Measurements from ENCODE around the gene MILR1. TPM values are rescaled to one million over a fixed set of nuclear protein-coding genes. Genes with fewer than 3 reads are reported as not detected.
"Not testable (repeated sequence)": the region's sequence is repeated elsewhere in the genome, so short reads cannot be mapped to it uniquely, and the experiment has no call there.

Gene MILR1
- total RNA-seq, 2 donors from 2014 or later = 0.80 TPM; not detected in 1

DNA sequence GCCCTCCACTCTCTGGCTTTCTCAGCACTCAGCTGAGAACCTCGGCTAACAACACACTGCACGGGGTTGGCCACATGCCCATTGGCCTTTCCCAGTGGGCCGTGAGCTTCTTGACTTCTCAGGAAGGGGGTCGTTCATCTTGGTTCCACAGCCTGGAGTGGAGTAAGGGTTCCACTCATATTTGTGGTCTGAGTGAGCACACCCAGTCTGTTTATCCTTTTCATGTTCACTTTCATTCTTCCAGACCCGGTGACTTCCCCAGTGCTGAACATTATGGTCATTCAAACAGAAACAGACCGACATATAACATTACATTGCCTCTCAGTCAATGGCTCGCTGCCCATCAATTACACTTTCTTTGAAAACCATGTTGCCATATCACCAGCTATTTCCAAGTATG, 8.2 kb downstream of the MILR1 start:
- 91 to 92% methylated on average over 7 of the region's 7 CpGs for WGBS, 2 experiments (ENCODE audit: insufficient coverage in 1 of 2, insufficient read length in 1 of 2)
- Mint-ChIP-seq H3K36me3 (ENCODE audit: low read depth) (no peaks in the 10 kb centered on the region), H3K27ac (no peak overlapping the region), H3K4me3 (no peak overlapping the region), H3K9me3 (no peaks in the 10 kb centered on the region), H3K27me3 (ENCODE audit: insufficient read depth) (no peaks in the 10 kb centered on the region), H3K4me1 (no peaks in the 10 kb centered on the region)
- Histone ChIP-seq H3K27me3 (ENCODE audit: control insufficient read depth, insufficient read depth, low read length, poor library complexity, severe bottlenecking) (no peaks in the 10 kb centered on the region), H3K27ac (ENCODE audit: low read depth, low read length) (no peak overlapping the region), H3K9me3 (ENCODE audit: control insufficient read depth, low read length) (no peaks in the 10 kb centered on the region), H3K9ac (ENCODE audit: extremely low read depth, low read length, poor library complexity, severe bottlenecking) (no peak overlapping the region), H3K4me1 (ENCODE audit: control insufficient read depth, insufficient read depth, low read length) (no peaks in the 10 kb centered on the region), H3K4me3 (ENCODE audit: low read length) (no peak overlapping the region), H3K36me3 (ENCODE audit: control insufficient read depth, insufficient read depth, low read length) (no peaks in the 10 kb centered on the region)
- TF ChIP-seq, protein P1, sequence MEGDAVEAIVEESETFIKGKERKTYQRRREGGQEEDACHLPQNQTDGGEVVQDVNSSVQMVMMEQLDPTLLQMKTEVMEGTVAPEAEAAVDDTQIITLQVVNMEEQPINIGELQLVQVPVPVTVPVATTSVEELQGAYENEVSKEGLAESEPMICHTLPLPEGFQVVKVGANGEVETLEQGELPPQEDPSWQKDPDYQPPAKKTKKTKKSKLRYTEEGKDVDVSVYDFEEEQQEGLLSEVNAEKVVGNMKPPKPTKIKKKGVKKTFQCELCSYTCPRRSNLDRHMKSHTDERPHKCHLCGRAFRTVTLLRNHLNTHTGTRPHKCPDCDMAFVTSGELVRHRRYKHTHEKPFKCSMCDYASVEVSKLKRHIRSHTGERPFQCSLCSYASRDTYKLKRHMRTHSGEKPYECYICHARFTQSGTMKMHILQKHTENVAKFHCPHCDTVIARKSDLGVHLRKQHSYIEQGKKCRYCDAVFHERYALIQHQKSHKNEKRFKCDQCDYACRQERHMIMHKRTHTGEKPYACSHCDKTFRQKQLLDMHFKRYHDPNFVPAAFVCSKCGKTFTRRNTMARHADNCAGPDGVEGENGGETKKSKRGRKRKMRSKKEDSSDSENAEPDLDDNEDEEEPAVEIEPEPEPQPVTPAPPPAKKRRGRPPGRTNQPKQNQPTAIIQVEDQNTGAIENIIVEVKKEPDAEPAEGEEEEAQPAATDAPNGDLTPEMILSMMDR (conservative IDR thresholded peaks at IDR 0.05) = no peak
- no peak for DNase-seq

DNA sequence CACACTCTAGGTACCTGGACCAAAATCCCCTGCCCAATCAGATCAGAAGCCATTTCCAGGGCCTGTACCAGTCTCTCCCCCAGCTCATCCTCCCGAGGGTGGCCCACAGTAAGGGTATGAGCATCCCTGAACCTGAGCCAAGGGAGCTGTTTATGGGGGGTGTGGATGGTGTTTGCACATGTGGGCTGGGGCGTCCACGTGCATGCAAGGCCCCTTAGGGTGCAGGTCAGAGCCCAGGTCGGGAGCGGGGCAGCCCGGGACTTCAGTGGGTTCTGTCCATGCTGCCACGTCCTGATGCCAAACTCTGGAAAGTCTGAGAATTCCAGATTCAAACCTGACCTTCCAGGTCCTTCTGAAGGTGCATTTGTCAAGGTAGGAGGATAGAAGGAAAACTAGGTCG, 9.8 kb downstream of the MILR1 start:
- H3K9me3 ChIP-seq (ENCODE audit: control insufficient read depth, low read length) = no peaks in the 10 kb centered on the region
- H3K27ac ChIP-seq (ENCODE audit: low read depth, low read length) = no peak overlapping the region
- TF ChIP-seq, protein P1 (conservative IDR thresholded peaks at IDR 0.05) = no peak
- Mint-ChIP-seq H3K4me3 (no peak overlapping the region), H3K4me1 (no peaks in the 10 kb centered on the region), H3K9me3 (no peaks in the 10 kb centered on the region), H3K27ac (no peak overlapping the region), H3K36me3 (ENCODE audit: low read depth) (no peaks in the 10 kb centered on the region), H3K27me3 (ENCODE audit: insufficient read depth) (no peaks in the 10 kb centered on the region)
- H3K4me1 ChIP-seq (ENCODE audit: control insufficient read depth, insufficient read depth, low read length) = no peaks in the 10 kb centered on the region
- no peak overlapping the region for H3K9ac ChIP-seq (ENCODE audit: extremely low read depth, low read length, poor library complexity, severe bottlenecking)
- DNase-seq = no peak
- H3K27me3 ChIP-seq (ENCODE audit: control insufficient read depth, insufficient read depth, low read length, poor library complexity, severe bottlenecking) = no peaks in the 10 kb centered on the region
- WGBS, 2 experiments (ENCODE audit: insufficient coverage in 1 of 2, insufficient read length in 1 of 2) = 84 to 93% methylated on average over 6 to 8 of the region's 8 CpGs
- no peak overlapping the region for H3K4me3 ChIP-seq (ENCODE audit: low read length)
- H3K36me3 ChIP-seq (ENCODE audit: control insufficient read depth, insufficient read depth, low read length) = no peaks in the 10 kb centered on the region

DNA sequence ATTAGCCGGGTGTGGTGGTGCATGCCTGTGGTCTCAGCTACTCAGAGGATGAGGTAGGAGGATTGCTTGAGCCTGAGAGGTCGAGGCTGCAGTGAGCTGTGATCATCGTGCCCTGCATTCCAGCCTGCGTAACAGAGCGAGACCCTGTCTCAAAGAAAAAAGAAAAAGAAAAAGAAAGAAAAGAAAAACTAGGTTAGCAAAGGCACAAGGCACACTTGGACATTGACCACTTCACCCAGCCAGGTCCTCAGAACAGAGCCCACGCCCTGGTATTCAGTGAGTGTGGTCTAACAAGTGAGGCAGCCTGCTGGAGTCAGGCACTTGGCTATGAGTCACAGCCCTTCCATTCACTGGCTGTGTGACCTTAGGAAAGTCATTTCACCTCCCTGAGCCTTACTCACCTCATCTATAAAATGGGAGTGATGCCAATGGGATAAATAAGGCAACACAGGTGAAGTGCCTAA, 10.4 kb downstream of the MILR1 start:
- no peak overlapping the region for H3K9ac ChIP-seq (ENCODE audit: extremely low read depth, low read length, poor library complexity, severe bottlenecking)
- Mint-ChIP-seq H3K36me3 (ENCODE audit: low read depth) (no peaks in the 10 kb centered on the region), H3K4me1 (no peaks in the 10 kb centered on the region), H3K27ac (no peak overlapping the region), H3K27me3 (ENCODE audit: insufficient read depth) (no peaks in the 10 kb centered on the region), H3K4me3 (no peak overlapping the region), H3K9me3 (no peaks in the 10 kb centered on the region)
- H3K27me3 ChIP-seq (ENCODE audit: control insufficient read depth, insufficient read depth, low read length, poor library complexity, severe bottlenecking) = no peaks in the 10 kb centered on the region
- TF ChIP-seq, protein P1 (conservative IDR thresholded peaks at IDR 0.05) = no peak
- H3K27ac ChIP-seq (ENCODE audit: low read depth, low read length) = no peak overlapping the region
- no peaks in the 10 kb centered on the region for H3K4me1 ChIP-seq (ENCODE audit: control insufficient read depth, insufficient read depth, low read length)
- WGBS, 2 experiments (ENCODE audit: insufficient coverage in 1 of 2, insufficient read length in 1 of 2) = 94 to 95% methylated on average over 6 of the region's 6 CpGs
- H3K36me3 ChIP-seq (ENCODE audit: control insufficient read depth, insufficient read depth, low read length) = no peaks in the 10 kb centered on the region
- H3K4me3 ChIP-seq (ENCODE audit: low read length) = no peak overlapping the region
- H3K9me3 ChIP-seq (ENCODE audit: control insufficient read depth, low read length) = no peaks in the 10 kb centered on the region
- no peak for DNase-seq

DNA sequence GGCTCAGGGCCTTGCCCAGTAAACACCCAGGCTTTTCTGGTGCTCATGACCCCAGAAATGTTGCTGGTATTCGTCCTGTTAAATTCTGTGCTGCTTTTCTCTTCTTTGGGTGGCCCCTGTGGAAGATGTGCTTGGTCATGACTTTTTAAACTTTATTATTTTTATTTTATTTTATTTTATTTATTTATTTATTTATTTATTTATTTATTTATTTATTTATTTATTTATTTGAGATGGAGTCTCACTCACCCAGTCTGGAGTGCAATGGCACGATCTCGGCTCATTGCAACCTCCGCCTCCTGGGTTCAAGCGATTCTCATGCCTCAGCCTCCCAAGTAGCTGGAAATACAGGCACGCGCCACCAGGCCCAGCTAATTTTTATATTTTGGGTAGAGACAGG, 10.9 kb downstream of the MILR1 start:
- not testable (repeated sequence) for H3K27me3 ChIP-seq (ENCODE audit: control insufficient read depth, insufficient read depth, low read length, poor library complexity, severe bottlenecking); H3K4me3 Mint-ChIP-seq; H3K36me3 ChIP-seq (ENCODE audit: control insufficient read depth, insufficient read depth, low read length); H3K27me3 Mint-ChIP-seq (ENCODE audit: insufficient read depth); H3K36me3 Mint-ChIP-seq (ENCODE audit: low read depth); H3K9me3 ChIP-seq (ENCODE audit: control insufficient read depth, low read length); H3K9me3 Mint-ChIP-seq; H3K9ac ChIP-seq (ENCODE audit: extremely low read depth, low read length, poor library complexity, severe bottlenecking); H3K27ac ChIP-seq (ENCODE audit: low read depth, low read length); H3K4me1 Mint-ChIP-seq; H3K27ac Mint-ChIP-seq; H3K4me3 ChIP-seq (ENCODE audit: low read length); DNase-seq; H3K4me1 ChIP-seq (ENCODE audit: control insufficient read depth, insufficient read depth, low read length)
- WGBS, 2 experiments (ENCODE audit: insufficient coverage in 1 of 2, insufficient read length in 1 of 2) = 92 to 100% methylated on average over 6 to 7 of the region's 7 CpGs
